A673 (cell line): ENCODE measurements around the gene PTH1R. TPM values are rescaled to one million over a fixed set of nuclear protein-coding genes. Genes with fewer than 3 reads are reported as not detected.

ENCODE experiments used
- BruUV-seq: library from RNA; stranded (reverse); fragments of 400-500 nt; replicated peaks from 2 replicates; lab custom pipeline; 2021; lab: Mats Ljungman, UMichigan
- CTCF ChIA-PET: fragments of 300-600 bp; sonication (Branson Sonifier 250); formaldehyde crosslinking; loops from one replicate; lab custom pipeline; 2022; ENCODE audit warnings: antibody characterized with exemption; lab: Charles Lee
- POLR2A ChIA-PET: fragments of 300-600 bp; sonication (Branson Sonifier 250); formaldehyde crosslinking; loops from one replicate; lab custom pipeline; 2022; ENCODE audit warnings: antibody characterized with exemption; ENCODE audit not compliant: low non-redundant PET; lab: Charles Lee
- DNase-seq: peaks from one replicate; pipeline ENCODE4 v3.0.0-alpha.2; 2015; ENCODE audit warnings: low spot score
- H3K27ac ChIP-seq: fragments of 200-600 bp; sonication (generic); 2 replicates; pipeline ENCODE4 v1.5.1; 2016; ENCODE audit warnings: mixed run types, low read depth, mild to moderate bottlenecking, mixed read lengths, antibody characterized with exemption, low read length; ENCODE audit not compliant: poor library complexity, severe bottlenecking
- H3K27me3 ChIP-seq: fragments of 200-600 bp; sonication (generic); replicated peaks from 2 replicates; pipeline ENCODE4 v1.6.1; 2017; ENCODE audit warnings: mixed run types, low read depth, mild to moderate bottlenecking, mixed read lengths, antibody characterized with exemption, low read length; ENCODE audit not compliant: insufficient read depth, poor library complexity
- H3K36me3 ChIP-seq: fragments of 200-600 bp; sonication (generic); 2 replicates; pipeline ENCODE4 v1.6.1; 2016; ENCODE audit warnings: mixed run types, mild to moderate bottlenecking, mixed read lengths, antibody characterized with exemption, low read length; ENCODE audit not compliant: insufficient read depth, poor library complexity, severe bottlenecking
- H3K4me1 ChIP-seq: fragments of 200-600 bp; sonication (generic); 2 replicates; pipeline ENCODE4 v1.6.1; 2017; ENCODE audit warnings: mixed run types, mild to moderate bottlenecking, mixed read lengths, antibody characterized with exemption, low read length; ENCODE audit not compliant: insufficient read depth, poor library complexity, severe bottlenecking
- H3K4me3 ChIP-seq: fragments of 200-600 bp; sonication (generic); 2 replicates; pipeline ENCODE4 v1.5.1; 2016; ENCODE audit warnings: low read depth, mixed run types, mild to moderate bottlenecking, mixed read lengths, low read length; ENCODE audit not compliant: poor library complexity, severe bottlenecking
- H3K9me3 ChIP-seq: fragments of 200-600 bp; sonication (generic); 2 replicates; pipeline ENCODE4 v1.6.1; 2016; ENCODE audit warnings: mixed run types, low read depth, mild to moderate bottlenecking, mixed read lengths, antibody characterized with exemption, low read length; ENCODE audit not compliant: poor library complexity, severe bottlenecking
- EZH2 ChIP-seq: fragments of 200-600 bp; sonication (generic); IDR thresholded peaks from 2 replicates; pipeline ENCODE4 v1.6.1; 2017; ENCODE audit warnings: borderline replicate concordance, low read depth, mild to moderate bottlenecking, mixed read lengths, antibody characterized with exemption, low read length; ENCODE audit not compliant: poor library complexity, severe bottlenecking
- intact Hi-C: fragments of 100-400 bp; cut with micrococcal nuclease; formaldehyde crosslinking; loops from one replicate; pipeline ENCODE4 v1.10.0; 2022; ENCODE audit not compliant: unreplicated experiment
- total RNA-seq: library from RNA; stranded (reverse); gene quantifications from 2 replicates; pipeline ENCODE4 v1.2.3, GENCODE V29; 2021
- TF ChIP-seq, protein P1 (sequence below): fragments of 300-800, 200-600 bp; sonication (generic); conservative IDR thresholded peaks from 2 replicates; pipeline ENCODE4 v1.5.1; 2017; ENCODE audit warnings: low read depth, mild to moderate bottlenecking, antibody characterized with exemption, low read length, moderate library complexity, mixed read lengths

Gene PTH1R
- total RNA-seq, 1 experiment from 2014 or later, result 1.2 TPM

DNA sequence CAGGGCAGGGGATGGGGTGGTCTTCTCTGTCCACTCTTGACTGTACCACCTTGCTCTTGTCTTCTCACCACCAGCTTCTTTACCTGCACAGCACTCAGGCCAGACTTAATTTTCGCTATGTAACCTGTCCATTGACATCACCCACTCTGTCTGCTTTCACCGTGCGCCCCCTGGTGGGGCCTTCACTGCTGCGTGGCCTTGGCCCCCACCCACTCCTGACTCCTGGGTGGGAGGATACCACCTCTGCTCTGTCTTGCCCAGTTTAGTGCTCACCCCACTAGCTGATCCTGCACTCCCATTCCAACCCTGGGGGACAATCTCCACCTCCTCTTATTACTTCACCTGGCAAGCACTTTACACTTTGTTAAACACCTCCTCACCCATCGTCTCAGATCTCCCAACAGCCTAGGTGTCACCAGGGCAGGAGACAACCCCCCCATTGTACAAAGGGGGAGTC, 17.7 kb downstream of the PTH1R start:
- no peak overlapping the region for H3K4me3 ChIP-seq
- H3K36me3 ChIP-seq, result no peaks in the 10 kb centered on the region
- no peaks in the 10 kb centered on the region for H3K27me3 ChIP-seq
- no peaks in the 10 kb centered on the region for H3K9me3 ChIP-seq
- ChIA-PET POLR2A (no interaction called here), CTCF (interaction anchor here (0.6 kb wide), 2 partner anchors 28 to 292 kb away, joined by 3 to 4 read pairs; no protein-coding TSS in a partner anchor)
- no peak for TF ChIP-seq EZH2
- TF ChIP-seq, protein P1, sequence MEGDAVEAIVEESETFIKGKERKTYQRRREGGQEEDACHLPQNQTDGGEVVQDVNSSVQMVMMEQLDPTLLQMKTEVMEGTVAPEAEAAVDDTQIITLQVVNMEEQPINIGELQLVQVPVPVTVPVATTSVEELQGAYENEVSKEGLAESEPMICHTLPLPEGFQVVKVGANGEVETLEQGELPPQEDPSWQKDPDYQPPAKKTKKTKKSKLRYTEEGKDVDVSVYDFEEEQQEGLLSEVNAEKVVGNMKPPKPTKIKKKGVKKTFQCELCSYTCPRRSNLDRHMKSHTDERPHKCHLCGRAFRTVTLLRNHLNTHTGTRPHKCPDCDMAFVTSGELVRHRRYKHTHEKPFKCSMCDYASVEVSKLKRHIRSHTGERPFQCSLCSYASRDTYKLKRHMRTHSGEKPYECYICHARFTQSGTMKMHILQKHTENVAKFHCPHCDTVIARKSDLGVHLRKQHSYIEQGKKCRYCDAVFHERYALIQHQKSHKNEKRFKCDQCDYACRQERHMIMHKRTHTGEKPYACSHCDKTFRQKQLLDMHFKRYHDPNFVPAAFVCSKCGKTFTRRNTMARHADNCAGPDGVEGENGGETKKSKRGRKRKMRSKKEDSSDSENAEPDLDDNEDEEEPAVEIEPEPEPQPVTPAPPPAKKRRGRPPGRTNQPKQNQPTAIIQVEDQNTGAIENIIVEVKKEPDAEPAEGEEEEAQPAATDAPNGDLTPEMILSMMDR, result peak; percentile 75
- peak; percentile 32 for DNase-seq
- peaks cover under 1% of the 10 kb centered on the region for H3K4me1 ChIP-seq
- no TSS peak for BruUV-seq
- no peak overlapping the region for H3K27ac ChIP-seq
- intact Hi-C loops, result loop anchor here (1.0 to 2.0 kb wide), 2 partner anchors 28 to 190 kb away; no protein-coding TSS in a partner anchor

DNA sequence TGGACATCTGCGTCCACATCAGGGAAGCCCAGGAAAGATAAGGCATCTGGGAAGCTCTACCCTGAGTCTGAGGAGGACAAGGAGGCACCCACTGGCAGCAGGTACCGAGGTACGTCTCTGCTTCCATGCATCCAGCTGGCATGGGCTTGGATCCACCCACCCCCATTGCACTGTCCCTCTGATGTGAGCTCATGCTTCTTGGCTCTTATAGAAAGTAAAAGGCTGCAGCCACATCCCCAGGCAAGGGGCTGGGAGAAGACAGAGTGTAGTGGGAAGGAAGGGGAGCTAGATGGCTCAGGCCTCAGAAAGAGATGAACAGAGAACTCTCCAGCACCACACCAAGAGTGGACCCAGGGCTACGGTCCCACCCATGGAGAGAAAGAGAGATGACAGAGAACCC, 18.2 kb downstream of the PTH1R start:
- H3K27ac ChIP-seq, result no peak overlapping the region
- no peak for DNase-seq
- no peak overlapping the region for H3K4me3 ChIP-seq
- no peaks in the 10 kb centered on the region for H3K4me1 ChIP-seq
- no peaks in the 10 kb centered on the region for H3K36me3 ChIP-seq
- H3K9me3 ChIP-seq, result no peaks in the 10 kb centered on the region
- intact Hi-C loops, result loop anchor here (1.0 to 2.0 kb wide), 2 partner anchors 29 to 190 kb away; no protein-coding TSS in a partner anchor
- no peak for TF ChIP-seq EZH2
- TF ChIP-seq, protein P1, result no peak
- H3K27me3 ChIP-seq, result no peaks in the 10 kb centered on the region
- ChIA-PET POLR2A (no interaction called here), CTCF (interaction anchor here (0.5 kb wide), 1 partner anchor 251 kb away, joined by 5 read pairs; no protein-coding TSS in a partner anchor)
- no TSS peak for BruUV-seq

DNA sequence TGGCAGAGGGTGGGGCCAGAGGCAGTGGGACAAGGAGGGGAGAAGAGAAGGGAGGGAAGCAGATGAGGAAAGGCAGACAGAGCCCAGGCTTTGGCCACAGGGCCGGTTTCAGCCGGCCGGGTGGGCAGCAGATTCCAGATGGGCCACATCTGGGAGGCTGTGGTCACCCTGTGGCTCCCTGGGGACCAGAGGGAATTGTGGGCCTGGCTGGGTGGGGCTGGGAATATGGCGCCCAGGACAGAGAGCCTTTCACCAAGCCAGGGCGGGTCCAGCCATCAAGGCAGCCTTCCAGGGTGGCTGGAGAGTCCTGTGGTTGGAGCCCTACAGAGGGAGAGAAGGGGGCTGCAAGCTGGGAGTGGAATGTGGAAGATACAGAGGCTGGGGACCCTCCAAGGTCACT, 18.9 kb downstream of the PTH1R start:
- Histone ChIP-seq H3K9me3 (no peaks in the 10 kb centered on the region), H3K4me3 (no peak overlapping the region), H3K27ac (no peak overlapping the region), H3K4me1 (no peaks in the 10 kb centered on the region), H3K27me3 (no peaks in the 10 kb centered on the region), H3K36me3 (no peaks in the 10 kb centered on the region)
- BruUV-seq, result no TSS peak
- no peak for DNase-seq
- CTCF ChIA-PET, result interaction anchor here (0.5 kb wide), 1 partner anchor 250 kb away, joined by 5 read pairs; no protein-coding TSS in a partner anchor
- POLR2A ChIA-PET, result no interaction called here
- intact Hi-C loops, result no loop called here
- TF ChIP-seq, protein P1, result no peak
- TF ChIP-seq EZH2, result no peak
